Measurements from ENCODE around the gene RRP1. TPM values are rescaled to one million over a fixed set of nuclear protein-coding genes. Genes with fewer than 3 reads are reported as not detected.

Gene RRP1
- total and polyA plus RNA-seq, 9 of the 15 experiments (the other 6 are each of a cell fraction or from before 2014, with no cell fraction given), result 0.89 to 105 (median 51.6) TPM

GRCh38 chr21:43850728-43851295 is 61.4 kb downstream of the RRP1 start:
- ChIA-PET CTCF (ENCODE audit: low intra/inter-chr PET ratio) (no interaction called here), POLR2A (interaction anchor here (0.6 to 0.9 kb wide), 3 partner anchors 13 to 124 kb away, joined by 3 to 10 read pairs (median 4); no protein-coding TSS in a partner anchor)
- Histone ChIP-seq H3K4me2 (ENCODE audit: insufficient read depth, low read length) (no peak overlapping the region), H3K9me3 (replicated peaks; ENCODE audit: control insufficient read depth, insufficient read depth, low read depth, low read length) (peaks cover 18% of the 10 kb centered on the region), H3K9me1 (ENCODE audit: control insufficient read depth, insufficient read depth, low read length) (no peaks in the 10 kb centered on the region), H3K27ac (ENCODE audit: extremely low read depth, low read depth, low read length) (no peak overlapping the region), H3K36me3 (ENCODE audit: control insufficient read depth, insufficient read depth, low read length) (no peaks in the 10 kb centered on the region), H3K4me3 (no peak overlapping the region), H4K20me1 (replicated peaks; ENCODE audit: control insufficient read depth, insufficient read depth, low read length) (no peaks in the 10 kb centered on the region), H3K9ac (ENCODE audit: insufficient read depth in 1 of 2, low read depth in 2 of 2, low read length in 2 of 2) (no peak overlapping the region), H3K79me2 (ENCODE audit: control insufficient read depth, insufficient read depth, low read length) (no peaks in the 10 kb centered on the region), H2AFZ (ENCODE audit: low read depth, low read length) (no peak overlapping the region), H3K27me3 (ENCODE audit: control insufficient read depth in 2 of 2, insufficient read depth in 2 of 2, low read length in 2 of 2) (no peaks in the 10 kb centered on the region), H3K4me1 (replicated peaks in 1 of 2; ENCODE audit: control insufficient read depth in 2 of 2, insufficient read depth in 2 of 2, low read length in 2 of 2) (peaks cover 19 to 29% of the 10 kb centered on the region in 2 experiments)
- FAIRE-seq (no peak), DNase-seq (ENCODE audit: extremely low read depth in 1 of 4, low spot score in 3 of 4) (no peak), ATAC-seq (no peak)
- no TSS peak for BruUV-seq (replicated peaks)
- intact Hi-C loops (cut with micrococcal nuclease) (no loop called here), in situ Hi-C loops (cut with MboI) (no loop called here)
- 43% methylated on average over 8 of the region's 8 CpGs for WGBS (ENCODE audit: insufficient coverage, low coverage, missing lambda C conversion rate)
- no peak for TF ChIP-seq NFE2L1 (tag; IDR thresholded peaks at IDR 0.05; ENCODE audit: borderline replicate concordance, low read depth)
- TF ChIP-seq HNRNPUL1 (IDR thresholded peaks at IDR 0.05; ENCODE audit: low read length), result no peak
- no peak for TF ChIP-seq TRIM25 (IDR thresholded peaks at IDR 0.05; ENCODE audit: borderline replicate concordance)
- no peak for TF ChIP-seq ZNF668 (CRISPR knock-in tag; IDR thresholded peaks at IDR 0.05)
- no peak for TF ChIP-seq ZNF436 (CRISPR knock-in tag; IDR thresholded peaks at IDR 0.05)
- TF ChIP-seq ZFP36 (IDR thresholded peaks at IDR 0.05; ENCODE audit: low read depth, low read length, partially characterized antibody), result peak; percentile 88
- no peak for TF ChIP-seq ARID4B (CRISPR knock-in tag; IDR thresholded peaks at IDR 0.05)
- peak; percentile 67; the same call in 1 of the 2 replicates for TF ChIP-seq ZNF431 (CRISPR knock-in tag; IDR thresholded peaks at IDR 0.05)
- no peak for TF ChIP-seq BDP1 (IDR thresholded peaks at IDR 0.05; ENCODE audit: insufficient read depth, insufficient read length)
- no peak for TF ChIP-seq ATF7 (IDR thresholded peaks at IDR 0.05)
- TF ChIP-seq SPI1 (IDR thresholded peaks at IDR 0.05; ENCODE audit: borderline replicate concordance, low read depth, low read length), result peak; percentile 45; the same call in 1 of the 2 replicates
- TF ChIP-seq TRIM28 (IDR thresholded peaks at IDR 0.05), result peak; percentile 55; the same call in 1 of the 2 replicates
- TF ChIP-seq TEAD1 (CRISPR knock-in tag; IDR thresholded peaks at IDR 0.05), result no peak
- TF ChIP-seq ZNF785 (CRISPR knock-in tag; IDR thresholded peaks at IDR 0.05), result no peak
- TF ChIP-seq SMARCE1 (IDR thresholded peaks at IDR 0.05), result no peak
- no peak for TF ChIP-seq ZNF282 (CRISPR knock-in tag; IDR thresholded peaks at IDR 0.05)
- TF ChIP-seq ZBTB17 (CRISPR knock-in tag; IDR thresholded peaks at IDR 0.05), result no peak
- no peak for TF ChIP-seq ZNF445 (CRISPR knock-in tag; IDR thresholded peaks at IDR 0.05; ENCODE audit: low read depth)
- peak in 1 of 2 experiments; percentile 69; a peak in 2 of 4 replicates for TF ChIP-seq TRIM24 (IDR thresholded peaks at IDR 0.05)

All from K562 (cell line).